NCI-H1436 (cell line): Measurements from ENCODE around the gene ABL2.
"Not testable (repeated sequence)": the region's sequence is repeated elsewhere in the genome, so short reads cannot be mapped to it uniquely, and the experiment has no call there.

ENCODE experiments used
- DNase-seq: peaks from one replicate; lab custom pipeline; 2025; lab: John Stamatoyannopoulos, UW

Gene ABL2

DNA sequence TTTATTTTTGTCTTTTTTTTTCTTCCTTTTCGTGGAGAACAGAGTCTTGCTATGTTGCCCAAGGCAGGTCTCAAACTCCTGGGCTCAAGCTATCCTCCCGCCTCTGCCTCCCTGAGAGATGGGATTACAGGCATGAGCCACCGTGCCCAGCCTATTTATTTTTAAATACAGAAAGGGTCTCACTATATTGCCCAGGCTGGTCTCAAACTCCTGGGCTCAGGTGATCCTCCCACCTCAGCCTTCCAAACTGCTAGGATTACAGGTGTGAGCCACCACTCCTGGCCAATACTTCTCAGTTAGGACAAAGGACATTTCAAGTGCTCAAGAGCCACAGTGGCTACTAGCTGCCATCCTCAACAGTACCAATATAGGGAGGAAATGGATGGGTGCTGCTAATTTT, 16.2 kb downstream of the ABL2 start:
- DNase-seq = not testable (repeated sequence)

DNA sequence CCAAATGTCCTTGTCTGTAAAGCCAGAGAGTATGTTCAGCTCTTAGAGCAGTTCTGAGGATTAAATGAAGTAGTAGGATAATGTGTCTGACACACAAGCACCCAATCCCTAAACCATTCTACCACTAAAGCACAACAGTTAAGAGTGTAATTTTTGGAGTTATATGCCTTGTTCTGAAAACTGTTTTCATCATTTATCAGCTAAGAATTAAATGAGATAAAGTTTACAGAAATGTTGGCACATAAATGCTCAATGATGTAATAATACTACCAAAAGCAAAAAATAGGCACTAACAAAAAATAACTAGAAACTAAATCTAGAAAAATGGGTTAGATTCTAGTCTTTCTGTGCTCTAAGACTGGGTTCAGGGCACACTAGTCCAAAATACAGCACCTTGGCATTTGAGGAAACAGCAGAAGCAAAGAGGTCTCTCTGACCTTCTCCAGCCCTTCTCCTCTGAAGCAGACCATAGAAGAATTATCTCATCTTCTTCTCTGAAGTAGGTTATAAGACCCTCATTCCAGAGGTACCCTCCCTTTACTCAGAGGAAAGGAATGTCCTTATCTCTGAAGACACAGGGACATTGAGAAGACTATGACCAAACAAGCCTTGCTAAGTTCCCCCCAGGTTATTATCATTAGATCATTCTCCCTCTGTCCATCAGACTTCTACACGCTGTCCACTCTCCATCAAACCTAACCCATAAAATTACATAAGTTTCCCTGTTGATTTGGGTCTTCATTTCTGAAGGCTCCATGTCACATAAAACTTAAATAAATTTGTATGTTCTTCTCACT, 20.6 kb downstream of the ABL2 start:
- no peak for DNase-seq

DNA sequence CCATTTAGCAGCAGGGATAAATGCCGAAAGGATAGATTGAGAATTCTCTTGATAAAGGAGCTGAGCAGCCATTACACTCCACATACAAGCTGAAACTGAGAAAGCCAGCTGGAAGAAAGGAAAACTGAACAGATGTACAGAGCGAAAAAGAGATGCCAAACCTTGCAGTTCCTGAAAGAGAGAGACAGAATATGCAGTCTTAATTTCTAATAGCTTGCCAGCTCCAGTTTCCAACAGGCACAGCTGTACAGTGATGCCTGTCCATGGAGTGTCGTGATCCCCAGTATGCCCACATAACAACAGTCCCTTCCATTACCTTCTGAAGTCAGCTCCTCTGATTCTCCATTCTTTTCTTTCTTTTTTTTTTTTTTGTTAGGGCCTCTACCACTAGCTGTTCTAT, 22.7 kb downstream of the ABL2 start:
- no peak for DNase-seq

GRCh38 chr1:179205284-179205683, 24.2 kb downstream of the ABL2 start:
- no peak for DNase-seq

DNA sequence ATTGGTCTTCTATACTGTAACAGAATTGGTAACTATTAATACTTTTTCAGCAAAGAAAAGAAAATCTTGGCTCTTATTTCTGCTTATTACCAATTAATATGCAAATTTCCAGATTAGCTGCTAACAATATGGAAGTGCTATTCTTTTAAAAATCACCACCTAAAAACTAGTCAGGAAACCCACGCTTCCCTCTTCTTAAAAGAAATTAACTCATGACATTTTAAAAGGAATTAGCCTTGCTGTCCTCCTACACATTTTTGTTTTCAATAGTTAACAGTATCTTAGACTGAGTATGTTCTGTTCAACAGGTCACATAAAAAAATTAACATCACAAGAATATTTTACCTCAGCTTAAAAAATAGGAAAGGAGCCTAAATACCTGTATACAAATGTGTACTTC, 27.3 kb downstream of the ABL2 start:
- no peak for DNase-seq

DNA sequence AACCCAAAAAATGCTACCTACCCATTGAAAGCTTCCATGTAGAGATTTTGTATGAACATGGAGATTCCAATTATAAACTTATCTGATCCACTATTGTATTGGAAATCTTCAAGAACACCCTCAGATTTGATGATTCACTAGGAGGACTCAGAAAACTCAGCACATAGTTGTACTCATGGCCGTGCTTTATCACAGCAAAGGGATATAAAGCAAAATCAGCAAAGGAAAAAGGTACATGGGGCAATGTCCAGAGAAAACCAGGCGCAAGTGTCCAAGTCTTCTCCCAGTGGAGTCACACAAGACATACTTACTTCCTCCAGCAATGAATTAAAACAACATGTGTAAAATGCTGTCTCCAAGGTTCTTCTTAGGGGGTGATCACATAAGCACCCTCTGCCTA, 28.9 kb downstream of the ABL2 start:
- DNase-seq = no peak

DNA sequence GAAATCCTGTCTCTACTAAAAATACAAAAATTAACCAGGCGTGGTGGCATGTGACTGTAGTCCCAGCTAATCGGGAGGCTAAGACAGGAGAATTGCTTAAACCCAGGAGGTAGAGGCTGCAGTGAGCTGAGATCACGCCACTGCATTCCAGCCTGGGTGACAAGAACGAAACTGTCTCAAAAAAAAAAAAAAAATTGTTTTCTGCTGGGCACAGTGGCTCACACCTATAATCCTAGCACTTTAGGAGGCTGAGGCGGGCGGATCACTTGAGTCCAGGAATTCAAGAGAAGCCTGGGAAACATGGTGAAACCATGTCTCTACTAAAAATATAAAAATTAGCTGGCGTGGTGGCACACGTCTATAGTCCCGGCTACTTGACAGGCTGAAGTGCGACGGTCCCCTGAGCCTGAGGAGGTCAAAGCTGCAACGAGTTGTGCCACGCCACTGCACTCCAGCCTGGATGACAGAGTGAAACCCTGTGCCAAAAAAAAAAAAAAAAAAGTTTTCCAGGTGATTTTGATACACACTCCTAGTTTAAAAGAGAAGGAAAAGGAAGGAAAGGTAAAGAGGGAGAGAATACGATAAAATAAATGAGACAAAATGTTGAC, 31.7 kb downstream of the ABL2 start:
- no peak for DNase-seq

DNA sequence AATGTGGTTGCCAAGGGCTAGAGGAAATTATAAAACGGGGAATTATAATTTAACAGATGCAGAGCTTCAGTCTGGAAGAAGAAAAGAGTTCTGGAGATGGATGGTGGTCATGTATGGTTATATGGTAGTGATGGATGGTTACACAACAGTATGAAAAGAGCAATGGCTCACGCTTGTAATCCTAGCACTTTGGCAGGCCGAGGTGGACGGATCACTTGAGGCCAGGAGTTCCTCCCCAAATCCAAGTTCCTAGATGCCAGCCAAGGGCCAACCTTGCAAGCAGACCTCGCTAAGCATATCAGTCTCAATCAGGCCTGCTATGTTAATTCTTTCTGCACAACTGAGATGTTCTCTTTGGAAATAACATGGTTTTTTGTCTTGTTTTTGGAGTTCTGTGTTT, 33.6 kb downstream of the ABL2 start:
- DNase-seq = not testable (repeated sequence)

GRCh38 chr1:179195376-179195775, 34.1 kb downstream of the ABL2 start:
- DNase-seq = no peak

GRCh38 chr1:179194068-179194537, 35.4 kb downstream of the ABL2 start:
- no peak for DNase-seq

DNA sequence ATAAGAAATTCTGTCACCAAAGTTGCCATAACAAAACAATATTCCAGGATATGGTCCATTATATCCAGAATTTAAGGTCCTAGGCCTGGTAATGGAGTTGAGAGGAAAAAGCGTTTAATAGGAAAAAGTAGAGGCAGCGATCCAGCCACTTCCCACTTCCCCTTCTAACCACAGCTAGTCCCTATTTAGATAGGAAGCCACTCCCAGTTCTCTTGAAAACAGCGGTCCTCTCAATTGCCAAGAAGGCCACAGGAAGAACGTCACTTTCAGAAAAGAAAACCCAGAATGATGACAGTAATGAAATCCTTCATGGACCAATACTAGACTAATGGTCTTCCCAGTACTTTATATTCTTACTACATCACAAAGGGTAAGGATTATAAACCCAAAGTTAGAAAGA, 38.6 kb downstream of the ABL2 start:
- no peak for DNase-seq

GRCh38 chr1:179187735-179188471, 41.6 kb downstream of the ABL2 start:
- no peak for DNase-seq

DNA sequence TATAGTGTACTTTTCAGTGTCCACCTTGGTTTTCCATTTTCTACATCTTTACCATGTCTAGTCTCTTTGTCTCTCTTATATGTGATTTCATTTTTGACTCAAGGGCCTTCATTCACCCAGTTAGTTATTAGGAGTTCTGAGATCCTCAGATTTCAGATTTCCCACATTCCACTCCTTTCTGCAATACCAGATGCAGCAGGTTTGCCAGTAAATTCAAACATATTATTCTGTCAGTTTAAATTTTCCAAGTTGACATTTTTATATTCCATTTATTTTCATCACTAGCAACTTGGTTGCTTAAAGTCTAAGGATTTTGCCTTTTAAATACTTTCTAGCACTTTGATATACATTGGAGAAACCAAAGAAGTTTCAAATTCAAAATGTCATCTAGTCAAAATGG, 42.4 kb downstream of the ABL2 start:
- no peak for DNase-seq

GRCh38 chr1:179184403-179184802, 45.1 kb downstream of the ABL2 start:
- DNase-seq = no peak

DNA sequence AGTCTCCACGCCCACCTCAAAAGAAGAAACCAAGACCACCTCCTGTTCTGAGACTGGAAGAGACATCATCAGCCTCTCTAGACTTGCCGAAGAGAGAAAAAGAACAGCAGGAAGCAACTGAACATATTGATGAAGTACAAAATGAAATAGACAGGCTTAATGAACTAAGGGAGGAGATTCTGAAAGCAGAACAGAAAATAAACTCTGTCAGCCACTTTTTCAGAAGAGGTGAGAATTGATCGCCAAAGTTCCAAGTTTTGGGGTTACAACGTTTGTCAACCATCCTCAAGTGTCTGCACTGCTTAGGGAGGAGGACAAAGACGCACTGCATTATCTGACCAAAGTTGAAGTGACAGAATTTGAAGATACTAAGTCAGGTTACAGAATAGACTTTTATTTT, 45.6 kb downstream of the ABL2 start:
- DNase-seq = no peak

DNA sequence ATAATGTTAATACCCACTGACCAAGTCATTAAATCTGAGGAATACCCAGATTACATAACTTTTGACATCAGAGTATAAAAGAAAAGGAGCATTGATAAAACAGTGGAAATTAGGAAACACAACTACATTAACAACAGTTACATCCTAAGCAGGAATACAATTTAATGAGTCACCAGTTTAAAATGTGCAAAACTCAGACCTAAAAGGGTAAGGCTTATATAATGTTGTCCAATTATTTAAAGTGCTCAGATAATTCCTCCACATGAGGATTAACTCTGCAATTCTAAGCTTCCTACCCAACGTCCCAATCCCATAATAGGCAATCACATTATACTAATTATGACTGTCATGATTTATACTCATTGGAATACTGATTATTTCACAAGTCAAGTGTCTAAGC, 50.5 kb downstream of the ABL2 start:
- no peak for DNase-seq

GRCh38 chr1:179178183-179178582, 51.3 kb downstream of the ABL2 start:
- DNase-seq = no peak

- no peak for DNase-seq
Measured at GRCh38 chr1:179177615-179178014, 51.9 kb downstream of the ABL2 start.

GRCh38 chr1:179177182-179177581, 52.3 kb downstream of the ABL2 start:
- no peak for DNase-seq

DNA sequence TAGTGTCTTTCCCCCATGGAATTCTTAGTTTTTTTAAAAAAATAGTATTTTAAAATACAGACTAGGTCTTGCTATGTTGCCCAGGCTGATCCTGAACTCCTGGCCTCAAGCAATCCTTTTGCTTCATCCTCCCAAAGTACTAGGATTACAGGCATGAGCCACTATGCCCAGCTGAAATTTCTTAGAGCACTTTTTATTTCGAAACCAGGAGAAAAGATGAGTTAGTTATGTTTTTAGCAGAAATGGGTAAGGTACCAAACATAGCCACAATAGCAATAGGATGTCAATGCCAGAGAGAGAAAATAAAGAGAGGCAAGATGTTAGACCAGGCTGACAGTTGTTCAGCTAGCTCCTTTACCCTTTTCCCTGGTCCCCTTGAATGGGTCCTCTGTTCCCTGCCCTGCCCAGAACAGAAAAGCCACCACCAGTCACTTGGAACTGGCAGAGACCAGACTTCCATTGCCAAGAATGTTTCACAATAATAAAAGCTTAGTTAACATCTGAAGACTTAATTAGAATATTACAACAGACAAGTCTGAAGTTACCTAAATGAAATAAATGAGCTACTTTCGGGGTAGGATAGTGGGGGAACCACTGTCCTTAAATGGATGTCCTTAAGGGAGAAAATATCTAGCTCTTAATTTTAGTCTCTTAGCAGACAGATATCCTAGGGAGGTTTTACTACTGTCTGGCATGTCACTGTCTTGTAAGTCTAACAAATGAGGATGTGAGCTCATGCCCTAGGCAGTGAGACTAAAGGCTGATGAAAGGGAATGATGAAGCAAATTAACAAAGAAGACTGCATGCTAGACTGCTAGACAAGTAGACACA, 54.3 kb downstream of the ABL2 start:
- DNase-seq = no peak

- not testable (repeated sequence) for DNase-seq
Measured at GRCh38 chr1:179170468-179170770, 59.1 kb downstream of the ABL2 start.
